HG03575 (cell line): ENCODE results near the gene TMEM54.

Experiments
- ATAC-seq: cut with Tn5 transposase; IDR thresholded peaks from one replicate; pipeline ENCODE4 v1.9.1; 2021; ENCODE audit not compliant: unreplicated experiment, insufficient number of reproducible peaks, low FRiP score; ENCODE audit errors: extremely low read depth

Gene TMEM54

GRCh38 chr1:32886004-32886827 lies 15.0 kb downstream of the TMEM54 start, which contains the start of gene HPCA:
HPCA (plus strand) TSS chr1:32886491; CDS start chr1:32888899, 2,408 bp downstream.
- no peak for ATAC-seq

- ATAC-seq: no peak
Observed at GRCh38 chr1:32885676-32886003, 15.5 kb downstream of the TMEM54 start.

- no peak for ATAC-seq
Observed at GRCh38 chr1:32884726-32885125, 16.5 kb downstream of the TMEM54 start.

DNA sequence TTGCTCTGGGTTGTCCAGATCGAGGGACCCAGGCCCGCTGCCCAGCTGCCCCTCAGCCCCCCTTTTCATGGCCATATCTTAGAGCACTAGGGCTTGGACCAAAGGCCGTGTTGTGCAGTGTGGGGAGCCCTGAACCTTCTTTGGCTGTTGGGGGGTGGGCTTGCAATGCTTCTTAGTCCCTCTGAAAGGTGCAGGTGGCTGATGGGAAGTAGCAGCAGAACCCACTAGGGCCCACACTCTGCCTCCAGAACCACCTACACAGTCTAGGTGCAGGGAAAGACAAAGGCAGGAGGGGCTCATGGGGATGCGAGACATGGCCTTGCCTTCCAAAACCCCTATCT lies 17.2 kb downstream of the TMEM54 start:
- no peak for ATAC-seq

- no peak for ATAC-seq
Observed at GRCh38 chr1:32883338-32884031, 17.7 kb downstream of the TMEM54 start.

DNA sequence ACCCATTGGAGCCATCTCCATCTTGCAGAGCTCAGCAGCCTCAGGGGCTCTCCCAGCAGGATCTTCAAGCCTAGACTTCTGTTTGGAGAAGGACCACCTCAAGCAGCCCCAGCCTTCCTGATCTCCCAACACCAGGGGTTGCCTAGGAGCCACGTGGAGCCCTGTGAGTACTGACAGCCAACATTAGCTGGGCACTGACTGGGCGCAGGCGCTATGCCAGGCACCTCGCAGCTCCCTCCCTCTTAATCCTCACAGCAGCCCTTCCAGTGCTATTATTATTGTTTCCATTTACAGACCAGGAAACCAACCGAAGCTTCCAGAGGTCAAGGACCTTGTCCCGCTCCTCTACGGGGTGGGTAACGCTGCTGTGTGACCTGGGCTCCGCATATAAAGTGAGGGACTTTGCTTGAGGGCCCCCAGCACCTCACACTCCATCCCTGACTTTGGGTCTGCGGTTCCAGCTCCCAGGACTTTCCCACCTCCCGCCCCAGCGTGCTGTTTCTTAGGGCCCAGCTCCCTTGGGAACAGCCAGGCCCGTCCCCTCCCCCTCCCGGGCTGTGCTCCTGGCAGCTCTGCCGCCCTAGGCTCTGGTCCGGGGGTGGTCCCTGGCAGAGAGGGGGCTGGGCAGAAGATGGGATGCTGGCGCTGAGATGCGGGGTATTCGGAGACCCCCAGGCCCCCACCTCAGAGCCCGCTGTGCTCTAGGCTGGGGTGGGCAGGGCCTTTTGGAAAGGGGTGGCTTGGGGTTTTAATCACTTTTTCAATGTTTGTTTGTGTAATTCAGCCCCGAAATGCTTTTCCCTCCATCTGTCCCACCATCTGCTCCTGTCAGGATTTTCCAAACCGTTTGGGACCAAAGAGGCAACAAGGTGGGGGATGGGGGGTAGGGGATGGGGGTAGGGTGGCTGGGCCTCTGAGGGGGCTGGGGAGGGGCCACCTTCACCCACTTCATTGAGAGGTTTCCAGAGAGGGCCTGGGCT lies 19.0 kb downstream of the TMEM54 start:
- no peak for ATAC-seq

DNA sequence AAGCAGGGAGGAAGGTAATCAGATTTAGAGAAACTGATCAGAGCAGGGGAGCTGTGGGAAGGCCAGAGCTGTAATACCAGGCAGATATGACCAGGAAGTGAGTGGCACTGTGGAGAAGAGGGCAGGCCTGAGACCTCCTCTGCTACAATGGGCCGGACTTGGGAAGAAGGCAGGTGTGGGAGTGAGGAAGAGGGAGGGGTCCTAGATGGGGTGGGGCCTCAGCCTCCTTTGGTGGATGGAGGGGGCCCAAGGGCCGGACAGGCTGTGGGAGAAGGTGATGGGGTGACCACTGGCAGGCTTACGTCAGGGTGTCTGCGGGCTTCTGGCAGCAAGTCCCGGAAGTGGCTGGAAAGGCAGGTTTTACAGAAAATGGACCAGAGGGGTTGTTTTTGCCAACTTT lies 19.9 kb downstream of the TMEM54 start:
- no peak for ATAC-seq

DNA sequence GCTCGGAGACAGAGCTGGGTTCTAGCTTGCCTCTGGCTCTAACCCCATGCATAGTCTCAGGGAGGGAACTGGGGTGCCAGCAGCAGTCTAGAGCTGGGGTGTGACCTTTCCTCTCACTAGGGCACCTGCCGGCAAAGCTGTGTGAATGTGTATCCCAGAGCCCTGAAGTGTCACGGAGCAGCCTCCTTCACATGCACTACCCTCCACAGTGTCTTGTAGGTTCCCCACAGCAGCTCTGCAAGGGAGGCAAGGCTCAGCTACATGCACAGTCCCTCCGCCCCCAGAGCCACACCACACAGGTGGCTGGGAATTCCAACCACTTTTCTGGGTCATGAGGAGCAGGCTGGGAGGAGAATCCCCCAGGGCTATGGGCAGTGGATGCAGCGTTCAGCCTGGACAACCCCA lies 22.6 kb downstream of the TMEM54 start:
- no peak for ATAC-seq

GRCh38 chr1:32878183-32878582 lies 23.0 kb downstream of the TMEM54 start:
- no peak for ATAC-seq

GRCh38 chr1:32877211-32878110 lies 23.7 kb downstream of the TMEM54 start:
- ATAC-seq: no peak

- no peak for ATAC-seq
Observed at GRCh38 chr1:32876341-32877210, 24.6 kb downstream of the TMEM54 start.

GRCh38 chr1:32874860-32875752 lies 26.1 kb downstream of the TMEM54 start:
- ATAC-seq: no peak

DNA sequence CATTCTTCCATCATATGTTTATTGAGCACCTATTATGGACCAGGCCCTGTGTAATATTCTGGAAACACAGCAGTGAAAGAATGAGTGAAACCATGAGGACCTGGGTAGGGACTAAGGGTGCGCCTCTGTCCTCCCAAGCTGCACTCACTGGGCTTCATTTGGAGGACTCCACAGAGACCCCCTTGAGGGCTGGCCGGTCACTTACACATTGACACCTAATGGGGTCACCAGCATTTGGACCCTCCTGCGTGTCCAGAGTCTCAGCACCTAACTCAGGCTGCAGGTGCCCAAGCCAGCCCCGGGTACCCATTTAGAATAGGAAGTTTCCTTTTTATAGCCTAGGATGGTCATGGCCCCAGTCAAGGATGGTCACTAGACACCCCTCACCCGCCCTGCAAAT lies 27.7 kb downstream of the TMEM54 start:
- no peak for ATAC-seq

DNA sequence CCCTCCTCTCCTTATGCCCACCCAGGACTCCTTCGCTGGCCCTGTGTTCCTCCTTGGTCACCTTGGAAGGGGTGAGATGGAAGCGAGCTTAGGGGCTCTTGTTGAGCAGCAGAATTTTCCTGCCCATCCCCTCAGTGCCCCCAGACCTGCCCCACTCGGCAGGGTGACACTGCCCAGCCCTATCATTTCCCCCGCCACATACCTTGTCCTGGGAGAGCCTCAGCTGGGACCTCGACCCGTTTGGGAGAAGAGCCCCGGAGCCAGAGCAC lies 29.1 kb downstream of the TMEM54 start:
- no peak for ATAC-seq

DNA sequence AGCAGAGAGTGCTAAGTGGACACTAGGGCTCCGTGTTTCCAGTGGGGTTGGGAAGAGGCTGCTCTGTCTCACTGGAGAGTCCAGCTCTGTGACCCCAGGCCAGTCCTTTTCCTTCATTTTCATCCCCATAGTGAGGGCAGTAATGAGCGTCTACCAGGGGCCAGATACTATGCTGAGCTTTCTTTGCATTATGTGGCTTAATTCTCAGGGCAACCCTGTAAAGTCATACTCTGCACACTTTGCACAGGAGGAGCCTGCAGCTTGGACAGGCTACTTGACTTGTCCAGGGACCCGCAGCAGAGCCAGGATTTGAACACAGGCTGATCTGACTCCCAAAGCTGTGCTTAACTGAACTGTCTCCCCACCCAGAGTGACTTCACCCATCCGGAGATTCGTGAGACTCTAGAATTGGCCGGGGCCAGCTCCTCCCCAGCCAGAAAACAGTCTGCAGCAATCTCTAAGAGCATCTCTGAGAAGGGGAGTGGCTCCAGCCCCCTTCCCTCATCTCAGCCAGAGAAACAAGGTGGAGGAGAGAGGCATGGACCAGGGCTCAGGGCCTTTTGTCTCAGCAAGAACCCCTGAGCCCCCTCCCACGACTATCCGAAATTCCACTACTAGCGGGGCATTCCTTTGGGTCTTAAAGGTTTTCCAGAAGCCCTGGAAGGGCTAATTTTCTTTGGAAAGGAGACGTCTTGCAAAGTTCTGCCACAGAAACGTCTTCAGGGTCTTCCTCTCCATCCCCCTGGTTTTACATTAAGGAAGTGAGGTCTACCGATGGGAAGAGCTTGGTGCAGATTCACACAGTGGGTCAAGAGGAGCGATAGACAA lies 29.6 kb downstream of the TMEM54 start:
- ATAC-seq: no peak

- no peak for ATAC-seq
Observed at GRCh38 chr1:32870615-32871363, 30.4 kb downstream of the TMEM54 start, which contains the start of gene FNDC5. FNDC5 (minus strand) TSS chr1:32870912.
